Upper lobe of left lung (tissue), 6 donors: ENCODE results near the gene DMAC2L. TPM values are rescaled to one million over a fixed set of nuclear protein-coding genes. Genes with fewer than 3 reads are reported as not detected.

Source experiments
- ATAC-seq, 2 donors: fragments of 200-7000 bp; cut with Tn5 transposase; one replicate each; pipeline ENCODE4 v1.9.1; 2022; ENCODE audit warnings: mild to moderate bottlenecking in 2 of 2, moderate library complexity in 2 of 2; ENCODE audit not compliant: low FRiP score in 2 of 2
- DNase-seq, 2 donors: peaks; one replicate each; pipeline ENCODE4 v3.0.0-alpha.2; 2019 to 2020
- H3K27ac ChIP-seq, 4 donors: fragments of 200-600 bp; sonication (generic); one replicate each; pipeline ENCODE4 v1.5.1; 2016 to 2019
- H3K27me3 ChIP-seq, 4 donors: fragments of 200-600 bp; sonication (generic); one replicate each; pipeline ENCODE4 v1.5.1; 2017 to 2019
- H3K36me3 ChIP-seq, 4 donors: fragments of 200-600 bp; sonication (generic); one replicate each; pipeline ENCODE4 v1.5.1; 2016 to 2019
- H3K4me1 ChIP-seq, 4 donors: fragments of 200-600 bp; sonication (generic); one replicate each; pipeline ENCODE4 v1.5.1; 2018 to 2019
- H3K4me3 ChIP-seq, 4 donors: fragments of 200-600 bp; sonication (generic); one replicate each; pipeline ENCODE4 v1.5.1; 2017 to 2019; ENCODE audit warnings: mild to moderate bottlenecking in 2 of 4, moderate library complexity in 1 of 4
- H3K9me3 ChIP-seq, 4 donors: fragments of 200-600 bp; sonication (generic); one replicate each; pipeline ENCODE4 v1.5.1; 2018 to 2019
- CTCF ChIP-seq, 6 experiments: fragments of 450-650 bp in 4 of 6; fragments of 200-600 bp in 2 of 6; sonication (generic) in 2 of 6; IDR thresholded peaks; one replicate each; pipeline ENCODE4 v1.5.1; 2016 to 2019; ENCODE audit warnings: antibody characterized with exemption in 6 of 6
- EP300 ChIP-seq, 4 donors: sonication (generic); formaldehyde crosslinking; IDR thresholded peaks; one replicate each; pipeline ENCODE4 v1.5.1; 2017; ENCODE audit warnings: antibody characterized with exemption in 4 of 4, control low read depth in 2 of 4
- POLR2A ChIP-seq, 4 donors: fragments of 450-650 bp; IDR thresholded peaks; one replicate each; pipeline ENCODE4 v1.5.1; 2016 to 2017; ENCODE audit warnings: antibody characterized with exemption in 4 of 4, mild to moderate bottlenecking in 2 of 4
- POLR2AphosphoS5 ChIP-seq, 2 donors: sonication (generic); formaldehyde crosslinking; IDR thresholded peaks; one replicate each; pipeline ENCODE4 v1.5.1; 2017; ENCODE audit warnings: antibody characterized with exemption in 2 of 2
- WGBS, 2 donors: methylation state at CpG; one replicate each; pipeline ENCODE4 v1.1.5; 2017 to 2018; 5-methylcytosine and 5-hydroxymethylcytosine counted together
- total RNA-seq, 6 donors: library from RNA; depleted of rRNA in 4 of 6; stranded (reverse); fragments of >200 nt in 4 of 6; gene quantifications; one replicate each; pipeline versions ENCODE4 v1.1.0 to v1.2.1, GENCODE V29; 2016 to 2021
- donor health status: DM: no; HTN: no; CAD: no; lungs with moderate emphysema.
- donor health status: DM: no; HTN: yes; CAD: no; lungs with severe emphysema.

The DMAC2L gene
- total RNA-seq, 6 donors from 2014 or later: 13.5 to 23.7 (median 21.6) TPM

GRCh38 chr14:50272498-50272897, 39.6 kb upstream of the DMAC2L start:
- no peak overlapping the region for H3K4me3 ChIP-seq
- WGBS, 2 donors: 100% methylated on average over 1 of the region's 1 CpG
- H3K9me3 ChIP-seq: no peaks in the 10 kb centered on the region
- ATAC-seq (no peak), DNase-seq (no peak)
- TF ChIP-seq POLR2A (IDR thresholded peaks at IDR 0.05) (no peak), POLR2AphosphoS5 (IDR thresholded peaks at IDR 0.05) (no peak), CTCF (IDR thresholded peaks at IDR 0.05) (no peak), EP300 (IDR thresholded peaks at IDR 0.05) (no peak)
- no peaks in the 10 kb centered on the region for H3K36me3 ChIP-seq
- H3K27ac ChIP-seq: no peak overlapping the region
- H3K27me3 ChIP-seq: no peaks in the 10 kb centered on the region
- no peaks in the 10 kb centered on the region for H3K4me1 ChIP-seq

- TF ChIP-seq CTCF (IDR thresholded peaks at IDR 0.05) (no peak), POLR2A (IDR thresholded peaks at IDR 0.05) (no peak), POLR2AphosphoS5 (IDR thresholded peaks at IDR 0.05) (no peak), EP300 (IDR thresholded peaks at IDR 0.05) (no peak)
- H3K36me3 ChIP-seq: no peaks in the 10 kb centered on the region
- H3K4me3 ChIP-seq: no peak overlapping the region
- H3K27me3 ChIP-seq: no peaks in the 10 kb centered on the region
- H3K9me3 ChIP-seq: no peaks in the 10 kb centered on the region
- ATAC-seq (no peak), DNase-seq (no peak)
- H3K4me1 ChIP-seq: no peaks in the 10 kb centered on the region
- no peak overlapping the region for H3K27ac ChIP-seq
These were observed 26.3 kb upstream of the DMAC2L start for GRCh38 chr14:50285861-50286260.

GRCh38 chr14:50288146-50288545, 24.0 kb upstream of the DMAC2L start:
- DNase-seq: no peak
- Histone ChIP-seq H3K4me1 (no peaks in the 10 kb centered on the region), H3K27me3 (no peaks in the 10 kb centered on the region), H3K4me3 (no peak overlapping the region), H3K36me3 (no peaks in the 10 kb centered on the region), H3K27ac (no peak overlapping the region), H3K9me3 (no peaks in the 10 kb centered on the region)
- TF ChIP-seq CTCF (IDR thresholded peaks at IDR 0.05) (no peak), POLR2A (IDR thresholded peaks at IDR 0.05) (no peak), EP300 (IDR thresholded peaks at IDR 0.05) (no peak), POLR2AphosphoS5 (IDR thresholded peaks at IDR 0.05) (no peak)
- 94 to 99% methylated on average over 5 of the region's 5 CpGs for WGBS, 2 donors
- ATAC-seq: no peak

GRCh38 chr14:50290306-50290705, 21.8 kb upstream of the DMAC2L start:
- no peak for TF ChIP-seq POLR2A (IDR thresholded peaks at IDR 0.05)
- no peak for TF ChIP-seq EP300 (IDR thresholded peaks at IDR 0.05)
- TF ChIP-seq POLR2AphosphoS5 (IDR thresholded peaks at IDR 0.05): no peak
- DNase-seq (no peak), ATAC-seq (no peak)
- H3K27ac ChIP-seq: no peak overlapping the region
- H3K4me1 ChIP-seq: no peaks in the 10 kb centered on the region
- H3K36me3 ChIP-seq: peaks cover 0 to 7% (median 0%) of the 10 kb centered on the region in 4 donors
- H3K9me3 ChIP-seq: no peaks in the 10 kb centered on the region
- H3K4me3 ChIP-seq: no peak overlapping the region
- 79 to 83% methylated on average over 5 of the region's 5 CpGs for WGBS, 2 donors
- H3K27me3 ChIP-seq: no peaks in the 10 kb centered on the region

GRCh38 chr14:50299585-50299984, 12.5 kb upstream of the DMAC2L start:
- no peak overlapping the region for H3K4me3 ChIP-seq
- WGBS, 2 donors: 98 to 99% methylated on average over 2 of the region's 2 CpGs
- no peaks in the 10 kb centered on the region for H3K36me3 ChIP-seq
- H3K27me3 ChIP-seq: no peaks in the 10 kb centered on the region
- DNase-seq (no peak), ATAC-seq (no peak)
- TF ChIP-seq CTCF (IDR thresholded peaks at IDR 0.05) (no peak), EP300 (IDR thresholded peaks at IDR 0.05) (no peak), POLR2AphosphoS5 (IDR thresholded peaks at IDR 0.05) (no peak), POLR2A (IDR thresholded peaks at IDR 0.05) (no peak)
- H3K9me3 ChIP-seq: no peaks in the 10 kb centered on the region
- peaks cover 0 to 4% (median 0%) of the 10 kb centered on the region in 4 donors for H3K4me1 ChIP-seq
- H3K27ac ChIP-seq: no peak overlapping the region
